ENCODE results near the gene ZNF699.

ZNF699 gene

GRCh38 chr19:9309974-9310446 is 372 bp upstream of the ZNF699 start:
- DNase-seq = peak; percentile 91 to 95
- no peaks in the 10 kb centered on the region for H3K27me3 ChIP-seq
- no peaks in the 10 kb centered on the region for H3K9me3 ChIP-seq
- TF ChIP-seq CTCF (IDR thresholded peaks at IDR 0.05) = no peak
- intact Hi-C loops (cut with DNase I; ENCODE audit: low total_unique reads) = loop anchor here (5.0 kb wide), 2 partner anchors 312 to 482 kb away; partner anchors contain the start of gene ZNF561
- H3K4me3 ChIP-seq = peak overlapping the region; percentile 69 to 72
- peaks cover 0 to 22% (median 8%) of the 10 kb centered on the region in 4 donors for H3K4me1 ChIP-seq
- H3K36me3 ChIP-seq = peaks cover under 1 to 12% (median 10%) of the 10 kb centered on the region in 3 donors
- H3K27ac ChIP-seq = peak overlapping the region; percentile 89 to 90

GRCh38 chr19:9308091-9308770 is 1.4 kb downstream of the ZNF699 start:
- Histone ChIP-seq H3K27me3 (no peaks in the 10 kb centered on the region), H3K9me3 (peaks cover 0 to 8% (median 0%) of the 10 kb centered on the region in 3 donors), H3K4me3 (peak overlapping the region; percentile 69 to 72), H3K4me1 (peaks cover 0 to 22% (median 8%) of the 10 kb centered on the region in 4 donors), H3K36me3 (peaks cover 19 to 30% (median 28%) of the 10 kb centered on the region in 3 donors), H3K27ac (peak overlapping the region in 1 of 2 donors; percentile 90)
- intact Hi-C loops (cut with DNase I; ENCODE audit: low total_unique reads) = no loop called here
- no peak for TF ChIP-seq CTCF (IDR thresholded peaks at IDR 0.05)
- DNase-seq = no peak

GRCh38 chr19:9306443-9306842 is 3.2 kb downstream of the ZNF699 start:
- H3K9me3 ChIP-seq = peaks cover 0 to 25% (median 1%) of the 10 kb centered on the region in 3 donors
- no peaks in the 10 kb centered on the region for H3K27me3 ChIP-seq
- intact Hi-C loops (cut with DNase I; ENCODE audit: low total_unique reads) = no loop called here
- no peak for DNase-seq
- H3K4me1 ChIP-seq = peaks cover 0 to 22% (median 8%) of the 10 kb centered on the region in 4 donors
- peaks cover 37 to 48% (median 46%) of the 10 kb centered on the region in 3 donors for H3K36me3 ChIP-seq
- no peak overlapping the region for H3K4me3 ChIP-seq
- no peak for TF ChIP-seq CTCF (IDR thresholded peaks at IDR 0.05)
- no peak overlapping the region for H3K27ac ChIP-seq

- Histone ChIP-seq H3K9me3 (peaks cover 27 to 100% (median 89%) of the 10 kb centered on the region in 3 donors), H3K4me3 (no peak overlapping the region), H3K4me1 (no peaks in the 10 kb centered on the region), H3K27me3 (no peaks in the 10 kb centered on the region), H3K27ac (no peak overlapping the region), H3K36me3 (peaks cover 95 to 100% (median 100%) of the 10 kb centered on the region in 3 donors)
- no peak for TF ChIP-seq CTCF (IDR thresholded peaks at IDR 0.05)
- intact Hi-C loops (cut with DNase I; ENCODE audit: low total_unique reads) = no loop called here
- no peak for DNase-seq
These were observed 13.3 kb downstream of the ZNF699 start for GRCh38 chr19:9296336-9296735.

- no peaks in the 10 kb centered on the region for H3K27me3 ChIP-seq
- DNase-seq = no peak
- H3K4me3 ChIP-seq = no peak overlapping the region
- no peak overlapping the region for H3K27ac ChIP-seq
- peaks cover 85 to 100% (median 96%) of the 10 kb centered on the region in 3 donors for H3K36me3 ChIP-seq
- H3K9me3 ChIP-seq = peaks cover 27 to 100% (median 84%) of the 10 kb centered on the region in 3 donors
- intact Hi-C loops (cut with DNase I; ENCODE audit: low total_unique reads) = no loop called here
- no peak for TF ChIP-seq CTCF (IDR thresholded peaks at IDR 0.05)
- no peaks in the 10 kb centered on the region for H3K4me1 ChIP-seq
These were observed 14.2 kb downstream of the ZNF699 start for GRCh38 chr19:9295411-9295849.

All from tibial artery (tissue), 4 donors.